ENCODE data around the gene HAUS7.

DNA sequence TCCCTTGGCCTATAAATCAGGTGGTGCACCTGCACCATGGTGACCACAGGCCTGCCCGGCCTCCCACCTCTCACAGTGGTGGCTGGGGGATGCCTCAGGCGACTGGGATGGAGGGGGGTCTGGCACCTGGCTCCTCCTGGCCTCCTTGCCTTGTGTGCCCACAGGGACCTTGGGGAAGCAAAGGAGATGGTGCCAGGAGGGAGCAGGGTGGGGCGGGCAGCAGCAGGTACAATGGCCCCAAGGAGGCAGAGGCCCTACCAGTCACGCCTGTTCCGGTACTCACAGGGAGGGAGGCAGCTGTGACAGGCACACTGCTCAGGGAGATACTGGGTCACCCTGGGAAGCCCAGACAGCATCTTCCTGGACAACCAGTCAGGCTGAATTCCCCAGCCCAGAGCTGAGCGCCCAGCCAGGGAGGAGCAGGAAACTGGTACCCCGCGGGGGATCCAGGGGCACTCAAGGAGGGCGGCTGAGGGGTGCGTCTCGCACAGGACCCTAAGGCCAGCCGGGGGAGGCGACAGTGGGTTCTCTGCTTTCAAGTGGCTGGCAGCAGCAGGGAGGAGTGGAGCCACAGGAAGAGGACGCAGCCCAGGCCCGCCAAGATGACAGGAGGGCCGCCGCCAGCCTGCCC, 23.3 kb downstream of the HAUS7 start:
- TF ChIP-seq, protein P1, sequence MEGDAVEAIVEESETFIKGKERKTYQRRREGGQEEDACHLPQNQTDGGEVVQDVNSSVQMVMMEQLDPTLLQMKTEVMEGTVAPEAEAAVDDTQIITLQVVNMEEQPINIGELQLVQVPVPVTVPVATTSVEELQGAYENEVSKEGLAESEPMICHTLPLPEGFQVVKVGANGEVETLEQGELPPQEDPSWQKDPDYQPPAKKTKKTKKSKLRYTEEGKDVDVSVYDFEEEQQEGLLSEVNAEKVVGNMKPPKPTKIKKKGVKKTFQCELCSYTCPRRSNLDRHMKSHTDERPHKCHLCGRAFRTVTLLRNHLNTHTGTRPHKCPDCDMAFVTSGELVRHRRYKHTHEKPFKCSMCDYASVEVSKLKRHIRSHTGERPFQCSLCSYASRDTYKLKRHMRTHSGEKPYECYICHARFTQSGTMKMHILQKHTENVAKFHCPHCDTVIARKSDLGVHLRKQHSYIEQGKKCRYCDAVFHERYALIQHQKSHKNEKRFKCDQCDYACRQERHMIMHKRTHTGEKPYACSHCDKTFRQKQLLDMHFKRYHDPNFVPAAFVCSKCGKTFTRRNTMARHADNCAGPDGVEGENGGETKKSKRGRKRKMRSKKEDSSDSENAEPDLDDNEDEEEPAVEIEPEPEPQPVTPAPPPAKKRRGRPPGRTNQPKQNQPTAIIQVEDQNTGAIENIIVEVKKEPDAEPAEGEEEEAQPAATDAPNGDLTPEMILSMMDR (IDR thresholded peaks at IDR 0.05; ENCODE audit: insufficient read depth, low read length), result no peak
- no peak for TF ChIP-seq SPI1 (IDR thresholded peaks at IDR 0.05; ENCODE audit: borderline replicate concordance, low read depth)
- TF ChIP-seq POLR2AphosphoS5 (IDR thresholded peaks at IDR 0.05; ENCODE audit: low read depth), result no peak

All from HL-60 (cell line).